Measurements from ENCODE around the gene RAB35. TPM values are rescaled to one million over a fixed set of nuclear protein-coding genes. Genes with fewer than 3 reads are reported as not detected.

The RAB35 gene
- total and polyA plus RNA-seq, 2 experiments from 2014 or later: 25.4 to 33.4 TPM

DNA sequence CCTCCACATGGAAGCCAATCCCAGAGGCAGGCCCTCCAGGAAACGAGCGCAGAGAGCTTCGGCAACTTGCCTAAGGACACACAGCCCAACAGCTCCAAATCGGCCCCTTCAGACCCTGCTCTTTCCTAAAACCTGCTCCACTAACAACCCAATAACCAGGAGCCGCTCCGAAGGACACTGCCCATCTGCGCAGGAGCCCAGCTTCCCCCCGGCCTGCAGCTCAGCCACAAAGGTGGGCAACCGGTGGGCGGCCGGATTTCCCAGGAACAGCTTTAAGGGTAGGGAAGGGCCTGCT is 13.6 kb downstream of the RAB35 start:
- no peak for DNase-seq (ENCODE audit: low read depth in 1 of 2, low spot score in 1 of 2)
- Histone ChIP-seq H3K27me3 (no peaks in the 10 kb centered on the region), H3K4me1 (ENCODE audit: low read depth) (no peaks in the 10 kb centered on the region), H3K27ac (no peak overlapping the region), H3K36me3 (no peaks in the 10 kb centered on the region), H3K9me3 (ENCODE audit: low read depth) (no peaks in the 10 kb centered on the region), H3K4me3 (no peak overlapping the region)
- TF ChIP-seq, protein P1, sequence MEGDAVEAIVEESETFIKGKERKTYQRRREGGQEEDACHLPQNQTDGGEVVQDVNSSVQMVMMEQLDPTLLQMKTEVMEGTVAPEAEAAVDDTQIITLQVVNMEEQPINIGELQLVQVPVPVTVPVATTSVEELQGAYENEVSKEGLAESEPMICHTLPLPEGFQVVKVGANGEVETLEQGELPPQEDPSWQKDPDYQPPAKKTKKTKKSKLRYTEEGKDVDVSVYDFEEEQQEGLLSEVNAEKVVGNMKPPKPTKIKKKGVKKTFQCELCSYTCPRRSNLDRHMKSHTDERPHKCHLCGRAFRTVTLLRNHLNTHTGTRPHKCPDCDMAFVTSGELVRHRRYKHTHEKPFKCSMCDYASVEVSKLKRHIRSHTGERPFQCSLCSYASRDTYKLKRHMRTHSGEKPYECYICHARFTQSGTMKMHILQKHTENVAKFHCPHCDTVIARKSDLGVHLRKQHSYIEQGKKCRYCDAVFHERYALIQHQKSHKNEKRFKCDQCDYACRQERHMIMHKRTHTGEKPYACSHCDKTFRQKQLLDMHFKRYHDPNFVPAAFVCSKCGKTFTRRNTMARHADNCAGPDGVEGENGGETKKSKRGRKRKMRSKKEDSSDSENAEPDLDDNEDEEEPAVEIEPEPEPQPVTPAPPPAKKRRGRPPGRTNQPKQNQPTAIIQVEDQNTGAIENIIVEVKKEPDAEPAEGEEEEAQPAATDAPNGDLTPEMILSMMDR (IDR thresholded peaks at IDR 0.05; ENCODE audit: low read depth, low read length): no peak

DNA sequence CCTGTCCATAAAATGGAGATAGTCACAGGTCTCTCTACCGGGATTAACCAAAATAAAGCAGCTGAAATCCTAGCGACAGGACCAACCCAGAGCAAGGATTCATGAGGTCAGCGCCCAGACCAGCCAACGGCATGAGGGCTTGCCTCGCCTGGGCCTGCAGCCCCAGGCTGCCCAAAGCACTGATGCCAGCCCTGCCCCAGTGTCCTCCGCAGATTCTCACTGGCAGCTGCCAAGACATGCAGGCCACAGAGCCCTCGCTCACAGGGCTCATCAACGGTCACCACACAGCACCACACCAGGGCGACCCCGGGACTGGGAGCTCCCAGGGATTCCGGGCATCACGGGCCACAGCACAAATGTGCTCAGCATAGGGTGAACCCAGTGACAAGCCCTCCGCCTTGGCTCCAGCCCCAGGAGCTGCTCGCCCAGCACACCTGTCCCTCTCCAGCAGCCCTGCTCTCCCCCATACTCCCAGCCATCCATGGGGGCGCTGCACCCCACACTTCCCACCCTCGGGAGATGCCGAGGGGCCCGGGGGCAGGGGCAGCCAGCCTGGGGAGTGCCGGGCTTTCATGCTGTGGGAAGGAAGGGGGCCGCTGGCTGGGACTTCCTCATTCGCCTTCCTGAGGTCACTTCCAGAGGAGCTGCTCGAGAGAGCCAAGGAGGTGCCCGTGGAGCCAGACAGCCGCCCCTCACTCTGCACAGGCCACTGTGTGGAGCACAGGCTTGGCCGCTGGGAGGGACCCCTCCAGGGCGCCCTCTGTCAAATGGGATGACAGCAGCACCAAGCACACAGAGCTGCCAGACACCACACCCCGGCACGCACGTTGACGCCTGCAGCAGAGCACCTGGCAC is 14.1 kb downstream of the RAB35 start:
- Histone ChIP-seq H3K27me3 (no peaks in the 10 kb centered on the region), H3K4me1 (ENCODE audit: low read depth) (no peaks in the 10 kb centered on the region), H3K27ac (no peak overlapping the region), H3K4me3 (no peak overlapping the region), H3K36me3 (no peaks in the 10 kb centered on the region), H3K9me3 (ENCODE audit: low read depth) (no peaks in the 10 kb centered on the region)
- TF ChIP-seq, protein P1 (IDR thresholded peaks at IDR 0.05; ENCODE audit: low read depth, low read length): no peak
- no peak for DNase-seq (ENCODE audit: low read depth in 1 of 2, low spot score in 1 of 2)

DNA sequence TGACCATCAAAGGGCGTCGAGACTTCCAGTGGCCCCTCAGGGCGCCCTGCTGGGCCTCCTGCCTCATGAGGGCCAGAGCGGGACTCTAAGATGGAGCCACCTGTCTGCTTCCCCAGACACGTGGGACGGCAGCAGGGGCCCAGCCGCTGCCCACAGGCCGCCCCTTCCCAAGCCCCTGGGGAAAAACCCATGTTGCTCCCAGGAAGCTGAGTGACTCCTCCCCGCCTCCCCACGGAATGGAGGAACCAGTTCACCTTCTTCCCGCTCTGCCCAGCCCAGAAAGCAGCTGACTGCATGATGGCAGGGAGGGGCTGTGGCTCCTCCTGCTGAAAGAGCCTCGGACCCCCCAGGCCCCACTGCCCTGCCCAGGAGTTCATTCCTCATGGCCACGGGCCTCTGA is 14.9 kb downstream of the RAB35 start:
- no peak overlapping the region for H3K4me3 ChIP-seq
- no peaks in the 10 kb centered on the region for H3K27me3 ChIP-seq
- TF ChIP-seq, protein P1 (IDR thresholded peaks at IDR 0.05; ENCODE audit: low read depth, low read length): no peak
- no peak for DNase-seq (ENCODE audit: low read depth in 1 of 2, low spot score in 1 of 2)
- peaks cover 7% of the 10 kb centered on the region for H3K36me3 ChIP-seq
- H3K27ac ChIP-seq: no peak overlapping the region
- H3K9me3 ChIP-seq (ENCODE audit: low read depth): no peaks in the 10 kb centered on the region
- no peaks in the 10 kb centered on the region for H3K4me1 ChIP-seq (ENCODE audit: low read depth)

DNA sequence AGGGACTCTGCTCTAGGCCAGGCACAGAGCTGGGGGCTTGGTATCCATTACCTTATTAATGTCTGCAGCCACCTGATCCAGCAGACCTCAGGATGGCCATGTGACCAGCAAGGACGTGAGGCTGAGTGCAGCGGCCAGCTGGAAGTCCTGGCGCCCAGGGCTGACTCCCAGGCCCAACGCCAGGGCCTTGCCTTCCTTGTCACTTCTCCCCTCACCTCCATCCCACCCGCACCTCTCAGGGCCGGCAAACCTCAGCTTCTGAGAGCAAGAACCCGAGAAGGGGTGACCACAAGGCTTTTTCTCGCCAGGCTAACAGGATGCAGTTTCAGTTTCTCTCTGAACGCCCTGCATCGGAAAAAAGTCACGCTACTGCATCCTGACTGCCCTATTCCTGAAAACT is 15.4 kb downstream of the RAB35 start:
- H3K27me3 ChIP-seq: no peaks in the 10 kb centered on the region
- TF ChIP-seq, protein P1 (IDR thresholded peaks at IDR 0.05; ENCODE audit: low read depth, low read length): no peak
- H3K36me3 ChIP-seq: peaks cover 7% of the 10 kb centered on the region
- DNase-seq (ENCODE audit: low read depth in 1 of 2, low spot score in 1 of 2): no peak
- H3K9me3 ChIP-seq (ENCODE audit: low read depth): no peaks in the 10 kb centered on the region
- H3K4me3 ChIP-seq: no peak overlapping the region
- H3K4me1 ChIP-seq (ENCODE audit: low read depth): no peaks in the 10 kb centered on the region
- no peak overlapping the region for H3K27ac ChIP-seq

DNA sequence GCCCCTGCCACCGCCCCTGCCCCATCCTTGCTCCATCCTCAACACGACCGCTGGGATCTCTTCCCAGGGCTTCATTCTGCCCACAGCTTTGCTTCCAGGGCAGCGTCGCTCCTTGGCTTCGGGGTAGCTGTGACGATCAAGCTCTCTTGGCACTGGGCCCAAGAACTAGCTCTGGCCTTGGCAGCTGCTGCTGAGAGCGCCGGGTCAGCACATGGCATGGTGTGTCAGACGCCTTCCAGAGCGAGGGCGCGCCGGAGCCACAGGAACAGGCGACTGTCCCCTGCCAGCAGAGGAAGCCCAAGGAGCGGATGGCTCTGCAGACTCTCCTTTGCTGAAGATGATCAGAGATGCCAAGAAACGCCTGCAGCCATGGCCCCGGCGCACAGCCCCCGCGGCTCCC is 15.9 kb downstream of the RAB35 start:
- no peaks in the 10 kb centered on the region for H3K27me3 ChIP-seq
- peak in 1 of 2 donors; percentile 63 for DNase-seq (ENCODE audit: low read depth in 1 of 2, low spot score in 1 of 2)
- no peaks in the 10 kb centered on the region for H3K9me3 ChIP-seq (ENCODE audit: low read depth)
- no peak overlapping the region for H3K27ac ChIP-seq
- TF ChIP-seq, protein P1 (IDR thresholded peaks at IDR 0.05; ENCODE audit: low read depth, low read length): no peak
- H3K4me1 ChIP-seq (ENCODE audit: low read depth): no peaks in the 10 kb centered on the region
- no peak overlapping the region for H3K4me3 ChIP-seq
- H3K36me3 ChIP-seq: peaks cover 9% of the 10 kb centered on the region
